GM12878 (cell line): ENCODE data around the gene OR52A1. TPM values are rescaled to one million over a fixed set of nuclear protein-coding genes. Genes with fewer than 3 reads are reported as not detected.

Experiments
- ATAC-seq: fragments of 200-7000 bp; cut with Tn5 transposase; 3 replicates; pipeline ENCODE4 v1.9.1; 2020; ENCODE audit warnings: mild to moderate bottlenecking, moderate library complexity
- BruUV-seq: library from RNA; stranded (reverse); fragments of 400-500 nt; replicated peaks from 2 replicates; lab custom pipeline; 2021; lab: Mats Ljungman, UMichigan
- CTCF ChIA-PET: fragments of 300-600 bp; sonication (Branson Sonifier 250); formaldehyde crosslinking; extraction: SDS; loops from one replicate; lab custom pipeline; 2021; ENCODE audit warnings: inconsistent platforms; lab: Yijun Ruan, JAX
- POLR2A ChIA-PET: fragments of 350-600 bp; formaldehyde crosslinking; extraction: SDS; loops from one replicate; lab custom pipeline; 2021; ENCODE audit warnings: inconsistent platforms; lab: Charles Lee
- RAD21 ChIA-PET: fragments of 300-600 bp; sonication (Branson Sonifier 250); formaldehyde crosslinking; loops from one replicate; lab custom pipeline; 2023; ENCODE audit warnings: antibody characterized with exemption; ENCODE audit not compliant: unreplicated experiment; lab: Charles Lee
- SMC1A ChIA-PET: fragments of 300-600 bp; sonication (Branson Sonifier 250); formaldehyde crosslinking; loops from one replicate; lab custom pipeline; 2023; ENCODE audit not compliant: unreplicated experiment, uncharacterized antibody; lab: Charles Lee
- DNase-seq: peaks from one replicate; pipeline ENCODE4 v3.0.0-alpha.2; 2011; ENCODE audit warnings: low read depth, low spot score
- FAIRE-seq: peaks from 3 replicates; lab custom pipeline; 2011; peaks lifted over from hg19 to GRCh38; lab: Jason Lieb, UNC
- H2AFZ ChIP-seq: 2 replicates; pipeline ENCODE4 v1.6.0; 2011; ENCODE audit warnings: low read depth, low read length, control low read depth; ENCODE audit not compliant: control insufficient read depth
- H3K27ac ChIP-seq: 2 replicates; pipeline ENCODE4 v1.5.1; 2011; ENCODE audit warnings: control low read depth; ENCODE audit not compliant: control insufficient read depth, insufficient read depth
- H3K27me3 ChIP-seq, 2 experiments: replicated peaks in 1 of 2; 2 replicates each; pipeline versions ENCODE4 v1.6.0 to v1.6.1; 2011; ENCODE audit warnings: low read length in 1 of 2; ENCODE audit not compliant: control insufficient read depth in 2 of 2, insufficient read depth in 2 of 2
- H3K36me3 ChIP-seq, 2 experiments: 2 replicates each; pipeline ENCODE4 v1.5.1; 2011; ENCODE audit warnings: low read length in 1 of 2; ENCODE audit not compliant: control insufficient read depth in 2 of 2, insufficient read depth in 2 of 2
- H3K4me1 ChIP-seq: 2 replicates; pipeline ENCODE4 v1.6.1; 2011; ENCODE audit warnings: mild to moderate bottlenecking, low read length, moderate library complexity, mixed read lengths; ENCODE audit not compliant: control insufficient read depth, insufficient read depth
- H3K4me2 ChIP-seq: 2 replicates; pipeline ENCODE4 v1.6.0; 2011; ENCODE audit warnings: control low read depth; ENCODE audit not compliant: control insufficient read depth, insufficient read depth
- H3K4me3 ChIP-seq: fragments of 200-600 bp; sonication (generic); 2 replicates; pipeline ENCODE4 v1.5.1; 2016
- H3K79me2 ChIP-seq: 2 replicates; pipeline ENCODE4 v1.6.0; 2011; ENCODE audit warnings: low read length; ENCODE audit not compliant: control insufficient read depth, insufficient read depth
- H3K9ac ChIP-seq: 2 replicates; pipeline ENCODE4 v1.8.0; 2011; ENCODE audit warnings: low read length, control low read depth, mixed read lengths; ENCODE audit not compliant: control insufficient read depth, insufficient read depth
- H3K9me3 ChIP-seq: replicated peaks from 3 replicates; pipeline ENCODE4 v1.5.1; 2011; ENCODE audit warnings: mild to moderate bottlenecking, low read length; ENCODE audit not compliant: control insufficient read depth, insufficient read depth
- H4K20me1 ChIP-seq: 2 replicates; pipeline ENCODE4 v1.6.0; 2011; ENCODE audit not compliant: control insufficient read depth, insufficient read depth
- ATF7 ChIP-seq: fragments of 450-650 bp; IDR thresholded peaks from 2 replicates; pipeline ENCODE4 v1.6.1; 2016; ENCODE audit warnings: low read depth, mild to moderate bottlenecking
- CHD1 ChIP-seq: IDR thresholded peaks from 2 replicates; pipeline ENCODE4 v1.6.1; 2012; ENCODE audit warnings: low read depth, low read length, improper control_type of control experiment
- EZH2 ChIP-seq: IDR thresholded peaks from 2 replicates; pipeline ENCODE4 v1.6.1; 2012; ENCODE audit warnings: low read depth, mild to moderate bottlenecking, control low read depth, inconsistent platforms, low read length, borderline replicate concordance; ENCODE audit not compliant: control insufficient read depth
- FOS ChIP-seq: IDR thresholded peaks from 3 replicates; pipeline ENCODE4 v1.6.1; 2011; ENCODE audit warnings: borderline replicate concordance; ENCODE audit not compliant: insufficient read length; ENCODE audit errors: extremely low read depth
- RFX5 ChIP-seq: IDR thresholded peaks from 2 replicates; pipeline ENCODE4 v1.6.1; 2011; ENCODE audit warnings: low read depth, low read length, improper control_type of control experiment
- SMC3 ChIP-seq: IDR thresholded peaks from 2 replicates; pipeline ENCODE4 v1.6.1; 2011; ENCODE audit warnings: low read length, improper control_type of control experiment, borderline replicate concordance
- SREBF1 ChIP-seq: IDR thresholded peaks from 2 replicates; pipeline ENCODE4 v1.6.1; 2012; ENCODE audit warnings: mild to moderate bottlenecking, low read length
- WGBS: methylation state at CpG from one replicate; pipeline ENCODE4 v1.1.6; 2016; ENCODE audit warnings: low lambda C conversion rate; ENCODE audit not compliant: insufficient replicate concordance, insufficient coverage; ENCODE audit errors: missing lambda C conversion rate; 5-methylcytosine and 5-hydroxymethylcytosine counted together
- in situ Hi-C: fragments of 300-500 bp; cut with MboI; formaldehyde crosslinking; loops from 9 replicates; pipeline ENCODE4 v1.14.3; 2018; ENCODE audit warnings: mixed read lengths
- intact Hi-C: fragments of 100-400 bp; cut with micrococcal nuclease; formaldehyde crosslinking; loops from one replicate; pipeline ENCODE4 v1.14.2; 2022; ENCODE audit not compliant: unreplicated experiment
- polyA plus RNA-seq, 11 experiments: library from polyadenylated mRNA; depleted of rRNA in 4 of 11; unstranded in 6 of 11; stranded (reverse) in 5 of 11; fragments of >200 nt; fragmentation: Nextera tagmentation in 4 of 11; fragmentation: Illumina TruSeq in 1 of 11; extraction: Ambion mirVana in 4 of 11; extraction: Trizol in 1 of 11; gene quantifications; 1 replicate in 1 of 11; 2 replicates in 10 of 11; pipeline versions ENCODE4 v1.2.1 to v1.2.3, GENCODE V29; 2011 to 2016; ENCODE audit warnings: inconsistent platforms in 2 of 11, missing spikeins in 2 of 11, low read depth in 1 of 11
- total RNA-seq, 4 experiments: library from RNA; depleted of rRNA in 3 of 4; stranded (reverse); fragments of >200 nt in 3 of 4; fragmentation: Illumina TruSeq in 1 of 4; extraction: Trizol in 1 of 4; gene quantifications; 2 replicates each; pipeline versions ENCODE4 v1.2.1 to v1.2.3, GENCODE V29; 2013 to 2021
- TF ChIP-seq, protein P1 (sequence below): IDR thresholded peaks from 2 replicates; pipeline ENCODE4 v1.6.1; 2011; ENCODE audit warnings: borderline replicate concordance, low read depth, mild to moderate bottlenecking, moderate library complexity, low read length; ENCODE audit not compliant: insufficient read depth, poor library complexity, severe bottlenecking
- TF ChIP-seq, protein P2 (sequence below): fragments of 450-650 bp; formaldehyde crosslinking; IDR thresholded peaks from 2 replicates; pipeline ENCODE4 v1.4.0; 2020; ENCODE audit warnings: mild to moderate bottlenecking, moderate library complexity
- TF ChIP-seq, protein P3 (sequence below): fragments of 450-650 bp; IDR thresholded peaks from 2 replicates; pipeline ENCODE4 v1.6.1; 2018; ENCODE audit warnings: borderline replicate concordance, mild to moderate bottlenecking; ENCODE audit not compliant: partially characterized antibody

OR52A1 gene
- total and polyA plus RNA-seq, 10 of the 15 experiments (the other 5 are each of a cell fraction or from before 2014, with no cell fraction given) = not detected

DNA sequence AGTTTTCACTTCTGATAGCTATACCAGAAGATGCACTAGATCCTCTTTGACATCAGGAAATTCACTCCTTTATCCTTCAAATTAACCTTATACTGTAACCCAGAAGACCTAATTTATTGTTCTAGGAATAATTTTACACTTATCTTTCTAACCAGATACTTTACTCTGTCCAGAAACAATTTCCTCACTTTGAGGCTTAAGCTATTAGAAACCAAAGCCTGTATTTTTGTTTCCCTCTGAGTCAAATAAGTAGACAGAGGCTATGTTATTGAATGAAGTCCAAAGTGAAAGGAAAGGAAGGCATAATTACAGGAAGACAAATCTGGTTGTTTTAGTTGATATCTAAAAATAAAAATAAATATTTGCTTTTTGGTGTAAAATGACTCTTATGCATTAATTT is 43.7 kb upstream of the OR52A1 start (continued):
- TF ChIP-seq, protein P1, sequence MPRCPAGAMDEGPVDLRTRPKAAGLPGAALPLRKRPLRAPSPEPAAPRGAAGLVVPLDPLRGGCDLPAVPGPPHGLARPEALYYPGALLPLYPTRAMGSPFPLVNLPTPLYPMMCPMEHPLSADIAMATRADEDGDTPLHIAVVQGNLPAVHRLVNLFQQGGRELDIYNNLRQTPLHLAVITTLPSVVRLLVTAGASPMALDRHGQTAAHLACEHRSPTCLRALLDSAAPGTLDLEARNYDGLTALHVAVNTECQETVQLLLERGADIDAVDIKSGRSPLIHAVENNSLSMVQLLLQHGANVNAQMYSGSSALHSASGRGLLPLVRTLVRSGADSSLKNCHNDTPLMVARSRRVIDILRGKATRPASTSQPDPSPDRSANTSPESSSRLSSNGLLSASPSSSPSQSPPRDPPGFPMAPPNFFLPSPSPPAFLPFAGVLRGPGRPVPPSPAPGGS = no peak

DNA sequence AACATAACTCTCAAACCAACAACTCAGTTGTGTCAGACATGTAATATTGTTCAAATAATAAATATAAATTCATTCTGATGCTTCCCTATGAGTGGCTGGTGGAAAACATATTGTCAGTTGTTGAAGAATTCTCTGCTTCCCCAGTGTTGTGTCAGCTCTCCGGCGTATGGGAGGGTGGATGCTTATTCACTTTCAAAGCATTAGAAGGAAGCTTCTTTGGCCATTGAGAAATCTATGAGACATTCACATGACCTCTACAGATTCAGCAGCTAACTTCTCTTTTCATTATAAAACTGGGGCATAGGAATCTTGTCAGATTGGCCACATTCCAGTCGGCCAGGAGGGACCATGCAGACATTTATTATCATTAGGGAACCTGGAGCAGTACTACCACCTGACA is 43.0 kb upstream of the OR52A1 start:
- ATAC-seq = no peak
- CTCF ChIA-PET = no interaction called here
- 56% methylated on average over 3 of the region's 3 CpGs for WGBS
- TF ChIP-seq ATF7 = no peak
- no peak for TF ChIP-seq CHD1
- TF ChIP-seq, protein P2, sequence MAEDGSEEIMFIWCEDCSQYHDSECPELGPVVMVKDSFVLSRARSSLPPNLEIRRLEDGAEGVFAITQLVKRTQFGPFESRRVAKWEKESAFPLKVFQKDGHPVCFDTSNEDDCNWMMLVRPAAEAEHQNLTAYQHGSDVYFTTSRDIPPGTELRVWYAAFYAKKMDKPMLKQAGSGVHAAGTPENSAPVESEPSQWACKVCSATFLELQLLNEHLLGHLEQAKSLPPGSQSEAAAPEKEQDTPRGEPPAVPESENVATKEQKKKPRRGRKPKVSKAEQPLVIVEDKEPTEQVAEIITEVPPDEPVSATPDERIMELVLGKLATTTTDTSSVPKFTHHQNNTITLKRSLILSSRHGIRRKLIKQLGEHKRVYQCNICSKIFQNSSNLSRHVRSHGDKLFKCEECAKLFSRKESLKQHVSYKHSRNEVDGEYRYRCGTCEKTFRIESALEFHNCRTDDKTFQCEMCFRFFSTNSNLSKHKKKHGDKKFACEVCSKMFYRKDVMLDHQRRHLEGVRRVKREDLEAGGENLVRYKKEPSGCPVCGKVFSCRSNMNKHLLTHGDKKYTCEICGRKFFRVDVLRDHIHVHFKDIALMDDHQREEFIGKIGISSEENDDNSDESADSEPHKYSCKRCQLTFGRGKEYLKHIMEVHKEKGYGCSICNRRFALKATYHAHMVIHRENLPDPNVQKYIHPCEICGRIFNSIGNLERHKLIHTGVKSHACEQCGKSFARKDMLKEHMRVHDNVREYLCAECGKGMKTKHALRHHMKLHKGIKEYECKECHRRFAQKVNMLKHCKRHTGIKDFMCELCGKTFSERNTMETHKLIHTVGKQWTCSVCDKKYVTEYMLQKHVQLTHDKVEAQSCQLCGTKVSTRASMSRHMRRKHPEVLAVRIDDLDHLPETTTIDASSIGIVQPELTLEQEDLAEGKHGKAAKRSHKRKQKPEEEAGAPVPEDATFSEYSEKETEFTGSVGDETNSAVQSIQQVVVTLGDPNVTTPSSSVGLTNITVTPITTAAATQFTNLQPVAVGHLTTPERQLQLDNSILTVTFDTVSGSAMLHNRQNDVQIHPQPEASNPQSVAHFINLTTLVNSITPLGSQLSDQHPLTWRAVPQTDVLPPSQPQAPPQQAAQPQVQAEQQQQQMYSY (CRISPR knock-in tag) = no peak
- no peak for TF ChIP-seq SMC3
- TF ChIP-seq RFX5 = no peak
- no peak for TF ChIP-seq FOS
- TF ChIP-seq EZH2 = no peak
- TF ChIP-seq SREBF1 = no peak
- TF ChIP-seq, protein P3, sequence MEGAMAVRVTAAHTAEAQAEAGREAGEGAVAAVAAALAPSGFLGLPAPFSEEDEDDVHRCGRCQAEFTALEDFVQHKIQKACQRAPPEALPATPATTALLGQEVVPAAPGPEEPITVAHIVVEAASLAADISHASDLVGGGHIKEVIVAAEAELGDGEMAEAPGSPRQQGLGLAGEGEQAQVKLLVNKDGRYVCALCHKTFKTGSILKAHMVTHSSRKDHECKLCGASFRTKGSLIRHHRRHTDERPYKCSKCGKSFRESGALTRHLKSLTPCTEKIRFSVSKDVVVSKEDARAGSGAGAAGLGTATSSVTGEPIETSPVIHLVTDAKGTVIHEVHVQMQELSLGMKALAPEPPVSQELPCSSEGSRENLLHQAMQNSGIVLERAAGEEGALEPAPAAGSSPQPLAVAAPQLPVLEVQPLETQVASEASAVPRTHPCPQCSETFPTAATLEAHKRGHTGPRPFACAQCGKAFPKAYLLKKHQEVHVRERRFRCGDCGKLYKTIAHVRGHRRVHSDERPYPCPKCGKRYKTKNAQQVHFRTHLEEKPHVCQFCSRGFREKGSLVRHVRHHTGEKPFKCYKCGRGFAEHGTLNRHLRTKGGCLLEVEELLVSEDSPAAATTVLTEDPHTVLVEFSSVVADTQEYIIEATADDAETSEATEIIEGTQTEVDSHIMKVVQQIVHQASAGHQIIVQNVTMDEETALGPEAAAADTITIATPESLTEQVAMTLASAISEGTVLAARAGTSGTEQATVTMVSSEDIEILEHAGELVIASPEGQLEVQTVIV = no peak
- TF ChIP-seq, protein P1 = no peak

More for the DNA sequence above, 43.0 kb upstream of the OR52A1 start:
- Histone ChIP-seq H3K9ac (no peak overlapping the region), H4K20me1 (no peaks in the 10 kb centered on the region), H3K79me2 (no peaks in the 10 kb centered on the region), H3K27me3 (no peaks in the 10 kb centered on the region), H3K9me3 (no peaks in the 10 kb centered on the region), H3K27ac (no peak overlapping the region), H3K4me1 (no peaks in the 10 kb centered on the region), H2AFZ (no peak overlapping the region), H3K4me3 (no peak overlapping the region), H3K36me3 (no peaks in the 10 kb centered on the region), H3K4me2 (no peak overlapping the region)
- SMC1A ChIA-PET = interaction anchor here (3.7 kb wide), 1 partner anchor 11 kb away, joined by 12 read pairs; no protein-coding TSS in a partner anchor
- in situ Hi-C loops = no loop called here
- no peak for FAIRE-seq
- BruUV-seq = no TSS peak
- DNase-seq = no peak
- POLR2A ChIA-PET = no interaction called here
- intact Hi-C loops = no loop called here
- RAD21 ChIA-PET = no interaction called here
